Astrocyte (in vitro differentiated cells and primary cell): ENCODE results near the gene HOXB2. TPM values are rescaled to one million over a fixed set of nuclear protein-coding genes. Genes with fewer than 3 reads are reported as not detected.

Source experiments
- DNase-seq: peaks from one replicate; pipeline ENCODE4 v3.0.0-alpha.2; 2010; ENCODE audit warnings: low read depth
- FAIRE-seq: peaks from 2 replicates; lab custom pipeline; 2011; peaks lifted over from hg19 to GRCh38; lab: Jason Lieb, UNC
- H2AFZ ChIP-seq: 2 replicates; pipeline ENCODE4 v1.6.0; 2012; ENCODE audit warnings: low read depth, low read length, inconsistent platforms
- H3K27ac ChIP-seq: 2 replicates; pipeline ENCODE4 v1.5.1; 2011; ENCODE audit warnings: low read depth, low read length, inconsistent platforms
- H3K27me3 ChIP-seq: 2 replicates; pipeline ENCODE4 v1.6.0; 2011; ENCODE audit warnings: low read length, inconsistent platforms; ENCODE audit not compliant: insufficient read depth
- H3K36me3 ChIP-seq: 2 replicates; pipeline ENCODE4 v1.5.1; 2011; ENCODE audit warnings: low read length, inconsistent platforms; ENCODE audit not compliant: insufficient read depth
- H3K4me1 ChIP-seq: 2 replicates; pipeline ENCODE4 v1.5.1; 2011; ENCODE audit warnings: low read length, inconsistent platforms; ENCODE audit not compliant: insufficient read depth
- H3K4me2 ChIP-seq: 2 replicates; pipeline ENCODE4 v1.6.0; 2012; ENCODE audit warnings: low read length, inconsistent platforms
- H3K4me3 ChIP-seq: 2 replicates; pipeline ENCODE4 v1.5.1; 2011; ENCODE audit warnings: low read depth, mild to moderate bottlenecking, low read length, inconsistent platforms; ENCODE audit not compliant: insufficient read depth
- H3K79me2 ChIP-seq: 2 replicates; pipeline ENCODE4 v1.6.0; 2012; ENCODE audit warnings: mild to moderate bottlenecking, low read length, inconsistent platforms; ENCODE audit not compliant: insufficient read depth
- H3K9ac ChIP-seq: 2 replicates; pipeline ENCODE4 v1.6.0; 2012; ENCODE audit warnings: mild to moderate bottlenecking, low read length, inconsistent platforms
- H3K9me3 ChIP-seq: 2 replicates; pipeline ENCODE4 v1.5.1; 2012; ENCODE audit warnings: low read depth, mild to moderate bottlenecking, low read length, inconsistent platforms; ENCODE audit not compliant: insufficient read depth
- H4K20me1 ChIP-seq: 2 replicates; pipeline ENCODE4 v1.6.0; 2012; ENCODE audit warnings: low read length, inconsistent platforms; ENCODE audit not compliant: insufficient read depth
- H3K27ac Mint-ChIP-seq: one replicate; pipeline ENCODE4 v1.8.0; 2021; ENCODE audit warnings: mild to moderate bottlenecking, mixed read lengths; ENCODE audit not compliant: unreplicated experiment
- H3K27me3 Mint-ChIP-seq: one replicate; pipeline ENCODE4 v1.8.0; 2021; ENCODE audit warnings: low read depth, mixed read lengths; ENCODE audit not compliant: unreplicated experiment
- H3K36me3 Mint-ChIP-seq: one replicate; pipeline ENCODE4 v1.8.0; 2021; ENCODE audit warnings: low read depth, mixed read lengths; ENCODE audit not compliant: unreplicated experiment
- H3K4me1 Mint-ChIP-seq: one replicate; pipeline ENCODE4 v1.8.0; 2021; ENCODE audit warnings: low read depth, mixed read lengths; ENCODE audit not compliant: unreplicated experiment
- H3K4me3 Mint-ChIP-seq: one replicate; pipeline ENCODE4 v1.8.0; 2021; ENCODE audit warnings: mild to moderate bottlenecking, moderate library complexity, mixed read lengths; ENCODE audit not compliant: unreplicated experiment
- H3K9me3 Mint-ChIP-seq: one replicate; pipeline ENCODE4 v1.8.0; 2021; ENCODE audit warnings: mild to moderate bottlenecking, mixed read lengths; ENCODE audit not compliant: unreplicated experiment
- EZH2 ChIP-seq: IDR thresholded peaks from 2 replicates; pipeline ENCODE4 v1.6.1; 2012; ENCODE audit warnings: mild to moderate bottlenecking, low read length, inconsistent platforms; ENCODE audit not compliant: insufficient read depth
- total RNA-seq: library from RNA; stranded (reverse); gene quantifications from 2 replicates; pipeline ENCODE4 v1.2.1, GENCODE V29; 2021
- TF ChIP-seq, protein P1 (sequence below): IDR thresholded peaks from 2 replicates; pipeline ENCODE4 v1.5.1; 2011; ENCODE audit warnings: low read depth, mild to moderate bottlenecking, inconsistent platforms, low read length, moderate library complexity; ENCODE audit not compliant: insufficient read depth

Gene HOXB2
- total RNA-seq, 1 donor from 2014 or later, result 0.41 TPM

DNA sequence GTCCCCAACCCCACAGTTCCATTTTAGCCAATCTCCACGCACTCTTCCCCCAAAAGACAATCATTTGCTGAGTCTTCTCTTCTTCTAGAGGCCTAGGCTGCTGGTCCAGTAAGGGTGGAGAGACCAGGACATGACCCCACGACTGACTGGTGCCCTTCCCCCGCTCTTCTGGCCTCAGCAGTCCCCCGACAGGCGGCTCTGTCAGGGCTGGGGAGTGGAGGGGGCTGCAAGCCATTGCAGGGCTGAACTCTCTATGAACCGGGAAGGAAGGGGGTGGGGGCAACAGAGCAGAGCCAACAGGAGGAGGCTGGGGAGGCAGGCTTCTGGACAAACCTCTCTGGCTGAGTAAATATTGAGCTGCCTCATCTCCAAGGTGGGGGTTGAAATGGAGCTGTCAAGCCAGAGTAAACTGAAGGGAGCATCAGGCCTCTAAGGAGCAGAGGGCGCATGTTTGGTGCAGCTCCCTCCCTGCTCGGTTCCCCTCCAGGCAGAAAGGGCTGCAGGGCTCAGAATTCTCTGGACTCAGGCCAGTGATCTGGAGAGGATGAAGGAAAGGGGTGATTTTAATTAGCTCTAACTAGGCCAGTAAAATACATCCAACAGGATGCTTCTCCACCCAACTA, 22.8 kb downstream of the HOXB2 start:
- H3K36me3 ChIP-seq, result no peaks in the 10 kb centered on the region
- no peak overlapping the region for H2AFZ ChIP-seq
- H3K27ac ChIP-seq, result no peak overlapping the region
- DNase-seq (no peak), FAIRE-seq (no peak)
- peaks cover 13% of the 10 kb centered on the region for H3K4me1 ChIP-seq
- H3K79me2 ChIP-seq, result no peaks in the 10 kb centered on the region
- H3K9me3 ChIP-seq, result no peaks in the 10 kb centered on the region
- Mint-ChIP-seq H3K27me3 (peaks cover 82% of the 10 kb centered on the region), H3K27ac (no peak overlapping the region), H3K36me3 (peaks cover 2% of the 10 kb centered on the region), H3K9me3 (peaks cover 1% of the 10 kb centered on the region), H3K4me1 (no peaks in the 10 kb centered on the region), H3K4me3 (no peak overlapping the region)
- no peaks in the 10 kb centered on the region for H4K20me1 ChIP-seq
- H3K27me3 ChIP-seq, result peaks cover 34% of the 10 kb centered on the region
- TF ChIP-seq EZH2, result no peak
- TF ChIP-seq, protein P1, sequence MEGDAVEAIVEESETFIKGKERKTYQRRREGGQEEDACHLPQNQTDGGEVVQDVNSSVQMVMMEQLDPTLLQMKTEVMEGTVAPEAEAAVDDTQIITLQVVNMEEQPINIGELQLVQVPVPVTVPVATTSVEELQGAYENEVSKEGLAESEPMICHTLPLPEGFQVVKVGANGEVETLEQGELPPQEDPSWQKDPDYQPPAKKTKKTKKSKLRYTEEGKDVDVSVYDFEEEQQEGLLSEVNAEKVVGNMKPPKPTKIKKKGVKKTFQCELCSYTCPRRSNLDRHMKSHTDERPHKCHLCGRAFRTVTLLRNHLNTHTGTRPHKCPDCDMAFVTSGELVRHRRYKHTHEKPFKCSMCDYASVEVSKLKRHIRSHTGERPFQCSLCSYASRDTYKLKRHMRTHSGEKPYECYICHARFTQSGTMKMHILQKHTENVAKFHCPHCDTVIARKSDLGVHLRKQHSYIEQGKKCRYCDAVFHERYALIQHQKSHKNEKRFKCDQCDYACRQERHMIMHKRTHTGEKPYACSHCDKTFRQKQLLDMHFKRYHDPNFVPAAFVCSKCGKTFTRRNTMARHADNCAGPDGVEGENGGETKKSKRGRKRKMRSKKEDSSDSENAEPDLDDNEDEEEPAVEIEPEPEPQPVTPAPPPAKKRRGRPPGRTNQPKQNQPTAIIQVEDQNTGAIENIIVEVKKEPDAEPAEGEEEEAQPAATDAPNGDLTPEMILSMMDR, result no peak
- no peak overlapping the region for H3K4me3 ChIP-seq
- no peak overlapping the region for H3K9ac ChIP-seq
- H3K4me2 ChIP-seq, result peak overlapping the region; percentile 25

DNA sequence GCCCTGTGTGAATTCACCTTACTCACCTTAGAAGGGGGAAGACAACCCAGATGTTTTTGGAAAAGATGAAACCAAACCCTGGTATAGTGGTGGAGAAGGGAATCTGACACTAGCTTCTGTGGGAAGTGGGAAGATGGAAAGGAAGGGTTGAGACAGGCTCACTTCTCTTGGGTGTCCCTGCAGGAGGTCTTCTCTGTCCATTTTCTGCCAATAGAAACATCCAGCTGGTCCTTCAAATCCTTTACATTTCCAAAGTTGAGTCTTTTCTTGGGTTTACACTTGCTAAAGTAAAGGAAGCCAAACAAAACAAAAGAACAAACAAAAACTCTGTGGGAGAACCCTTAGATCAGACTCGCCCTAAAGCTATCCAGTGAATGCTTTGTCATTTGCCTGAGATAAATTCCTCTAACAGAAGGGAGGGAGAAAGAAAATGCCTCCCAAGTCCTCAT, 24.3 kb downstream of the HOXB2 start:
- Histone ChIP-seq H3K27ac (no peak overlapping the region), H3K9ac (no peak overlapping the region), H3K4me1 (peaks cover 13% of the 10 kb centered on the region), H3K27me3 (peaks cover 30% of the 10 kb centered on the region), H2AFZ (no peak overlapping the region), H4K20me1 (no peaks in the 10 kb centered on the region), H3K4me3 (no peak overlapping the region), H3K4me2 (no peak overlapping the region), H3K36me3 (no peaks in the 10 kb centered on the region), H3K9me3 (no peaks in the 10 kb centered on the region), H3K79me2 (no peaks in the 10 kb centered on the region)
- no peak for FAIRE-seq
- Mint-ChIP-seq H3K4me1 (peaks cover 1% of the 10 kb centered on the region), H3K27ac (no peak overlapping the region), H3K4me3 (no peak overlapping the region), H3K36me3 (no peaks in the 10 kb centered on the region), H3K27me3 (peaks cover 82% of the 10 kb centered on the region), H3K9me3 (peaks cover 4% of the 10 kb centered on the region)
- DNase-seq, result no peak
- TF ChIP-seq EZH2, result no peak
- TF ChIP-seq, protein P1, result no peak

DNA sequence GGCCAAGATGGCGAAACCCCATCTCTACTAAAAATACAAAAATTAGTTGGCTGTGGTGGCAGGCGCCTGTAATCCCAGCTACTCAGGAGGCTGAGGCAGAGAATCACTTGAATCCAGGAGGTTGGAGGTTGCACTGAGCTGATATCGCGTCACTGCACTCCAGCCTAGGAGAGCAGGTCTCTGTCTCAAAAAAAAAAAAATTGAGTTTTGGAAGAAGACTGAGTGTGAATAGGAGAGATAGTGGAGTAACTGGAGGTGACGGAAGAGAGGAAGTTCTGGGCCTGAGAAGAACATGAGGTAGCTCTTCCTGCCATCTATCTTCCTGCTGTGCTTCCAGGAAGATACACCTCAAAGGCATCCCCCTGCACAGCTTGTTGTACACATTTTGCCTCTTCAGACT, 25.5 kb downstream of the HOXB2 start:
- peaks cover 5% of the 10 kb centered on the region for H3K4me1 Mint-ChIP-seq

More for the DNA sequence above, 25.5 kb downstream of the HOXB2 start:
- Mint-ChIP-seq H3K4me3 (no peak overlapping the region), H3K36me3 (no peaks in the 10 kb centered on the region), H3K27ac (no peak overlapping the region), H3K9me3 (peaks cover 4% of the 10 kb centered on the region), H3K27me3 (peaks cover 82% of the 10 kb centered on the region)
- Histone ChIP-seq H3K36me3 (no peaks in the 10 kb centered on the region), H2AFZ (no peak overlapping the region), H4K20me1 (no peaks in the 10 kb centered on the region), H3K4me3 (no peak overlapping the region), H3K4me1 (peaks cover 14% of the 10 kb centered on the region), H3K4me2 (no peak overlapping the region), H3K79me2 (no peaks in the 10 kb centered on the region), H3K27ac (no peak overlapping the region), H3K9ac (no peak overlapping the region), H3K9me3 (no peaks in the 10 kb centered on the region), H3K27me3 (peaks cover 27% of the 10 kb centered on the region)
- DNase-seq, result no peak
- no peak for FAIRE-seq
- no peak for TF ChIP-seq EZH2
- TF ChIP-seq, protein P1, result no peak
